HL-60 (cell line): ENCODE measurements around the gene DOK6.

Source experiments
- CTCF ChIP-seq: IDR thresholded peaks from one replicate; pipeline ENCODE4 v1.5.1; 2011; ENCODE audit warnings: low read length, control low read depth, inconsistent platforms; ENCODE audit not compliant: insufficient read depth
- POLR2AphosphoS5 ChIP-seq: IDR thresholded peaks from 2 replicates; pipeline ENCODE4 v1.6.1; 2012; ENCODE audit warnings: low read depth
- REST ChIP-seq: IDR thresholded peaks from 2 replicates; pipeline ENCODE4 v1.6.1; 2012; ENCODE audit warnings: low read depth; ENCODE audit not compliant: insufficient replicate concordance
- SPI1 ChIP-seq: IDR thresholded peaks from 2 replicates; pipeline ENCODE4 v1.6.1; 2012; ENCODE audit warnings: low read depth, mild to moderate bottlenecking, borderline replicate concordance

- no peak for TF ChIP-seq CTCF
- TF ChIP-seq REST, result no peak
- no peak for TF ChIP-seq POLR2AphosphoS5
- no peak for TF ChIP-seq SPI1
Observed at GRCh38 chr18:69787825-69788547, 387.3 kb downstream of the DOK6 start.
